ENCODE results near the gene DRAXIN. TPM values are rescaled to one million over a fixed set of nuclear protein-coding genes. Genes with fewer than 3 reads are reported as not detected.
A peak's percentile ranks its signal among the peaks of the same experiment; 100 is the strongest.
"Not testable (repeated sequence)": the region's sequence is repeated elsewhere in the genome, so short reads cannot be mapped to it uniquely, and the experiment has no call there.

DRAXIN gene
- total RNA-seq, result 10 to 100 TPM; 10.9 to 24.9 (median 12.1) TPM
- 4.0 TPM for total RNA-seq (2013)

GRCh38 chr1:11691302-11691914 is at the start of gene DRAXIN:
Gene DRAXIN (plus strand): TSS chr1:11691710. CDS start chr1:11706259, 14,549 bp downstream.
- Mint-ChIP-seq H3K9me3 (no peaks in the 10 kb centered on the region), H3K4me1 (peaks cover 38 to 46% of the 10 kb centered on the region in 2 donors), H3K27me3 (ENCODE audit: low read depth in 2 of 2) (peaks cover 0 to 22% of the 10 kb centered on the region in 2 donors), H3K36me3 (no peaks in the 10 kb centered on the region), H3K4me3 (peak within 1 kb of the TSS; percentile 87), H3K27ac (peak within 1 kb of the TSS; percentile 79 to 85)
- ATAC-seq (peak; percentile 13 to 45 (median 31)), DNase-seq (peak; percentile 22 to 33)
- Histone ChIP-seq H3K9me3 (ENCODE audit: control insufficient read depth, insufficient read depth, low read length) (no peaks in the 10 kb centered on the region), H3K4me3 (ENCODE audit: low read length) (peak within 1 kb of the TSS; percentile 16), H3K27ac (ENCODE audit: low read length) (peak within 1 kb of the TSS; percentile 40), H3K4me1 (ENCODE audit: control insufficient read depth, insufficient read depth, low read length) (peaks cover 41% of the 10 kb centered on the region), H3K27me3 (ENCODE audit: control insufficient read depth, insufficient read depth, low read length) (peaks cover 16% of the 10 kb centered on the region), H3K36me3 (ENCODE audit: control insufficient read depth, insufficient read depth, low read length) (no peaks in the 10 kb centered on the region)
- WGBS (ENCODE audit: insufficient coverage), result under 1% methylated on average over 74 of the region's 78 CpGs
- intact Hi-C loops (cut with micrococcal nuclease), result no loop called here
- no peak for TF ChIP-seq CTCF (IDR thresholded peaks at IDR 0.05)

GRCh38 chr1:11641776-11642305 is 49.7 kb upstream of the DRAXIN start:
- Mint-ChIP-seq H3K4me1 (peaks cover 0 to 9% of the 10 kb centered on the region in 2 donors), H3K27ac (no peak overlapping the region), H3K36me3 (no peaks in the 10 kb centered on the region), H3K4me3 (no peak overlapping the region), H3K27me3 (ENCODE audit: low read depth in 2 of 2) (no peaks in the 10 kb centered on the region), H3K9me3 (no peaks in the 10 kb centered on the region)
- no peaks in the 10 kb centered on the region for H3K36me3 ChIP-seq (ENCODE audit: control insufficient read depth, insufficient read depth, low read length)
- ATAC-seq (no peak), DNase-seq (no peak)
- peaks cover 4% of the 10 kb centered on the region for H3K27me3 ChIP-seq (ENCODE audit: control insufficient read depth, insufficient read depth, low read length)
- intact Hi-C loops (cut with micrococcal nuclease), result loop anchor here (1.0 to 5.0 kb wide), 4 partner anchors 305 to 605 kb away; no protein-coding TSS in a partner anchor
- no peaks in the 10 kb centered on the region for H3K4me1 ChIP-seq (ENCODE audit: control insufficient read depth, insufficient read depth, low read length)
- H3K9me3 ChIP-seq (ENCODE audit: control insufficient read depth, insufficient read depth, low read length), result no peaks in the 10 kb centered on the region
- H3K27ac ChIP-seq (ENCODE audit: low read length), result no peak overlapping the region
- TF ChIP-seq CTCF (IDR thresholded peaks at IDR 0.05), result no peak
- WGBS (ENCODE audit: insufficient coverage), result 56% methylated on average over 5 of the region's 5 CpGs
- no peak overlapping the region for H3K4me3 ChIP-seq (ENCODE audit: low read length)

- not testable (repeated sequence) for H3K27me3 Mint-ChIP-seq (ENCODE audit: low read depth in 2 of 2); H3K27ac ChIP-seq (ENCODE audit: low read length); H3K36me3 ChIP-seq (ENCODE audit: control insufficient read depth, insufficient read depth, low read length); H3K9me3 ChIP-seq (ENCODE audit: control insufficient read depth, insufficient read depth, low read length); H3K4me3 ChIP-seq (ENCODE audit: low read length); H3K4me1 ChIP-seq (ENCODE audit: control insufficient read depth, insufficient read depth, low read length); H3K4me1 Mint-ChIP-seq; H3K27me3 ChIP-seq (ENCODE audit: control insufficient read depth, insufficient read depth, low read length); H3K4me3 Mint-ChIP-seq; H3K9me3 Mint-ChIP-seq; H3K27ac Mint-ChIP-seq; H3K36me3 Mint-ChIP-seq
- peak; percentile 61 to 88 for DNase-seq
- WGBS (ENCODE audit: insufficient coverage), result 51% methylated on average over 17 of the region's 18 CpGs
- intact Hi-C loops (cut with micrococcal nuclease), result loop anchor here (1.0 to 5.0 kb wide), 4 partner anchors 305 to 605 kb away; no protein-coding TSS in a partner anchor
- ATAC-seq, result peak; percentile 84 to 88 (median 88)
- TF ChIP-seq CTCF (IDR thresholded peaks at IDR 0.05), result peak; percentile 87
Measured at GRCh38 chr1:11642418-11643017, 49.0 kb upstream of the DRAXIN start.
